ENCODE data around the gene IYD.

- TF ChIP-seq, protein P1, sequence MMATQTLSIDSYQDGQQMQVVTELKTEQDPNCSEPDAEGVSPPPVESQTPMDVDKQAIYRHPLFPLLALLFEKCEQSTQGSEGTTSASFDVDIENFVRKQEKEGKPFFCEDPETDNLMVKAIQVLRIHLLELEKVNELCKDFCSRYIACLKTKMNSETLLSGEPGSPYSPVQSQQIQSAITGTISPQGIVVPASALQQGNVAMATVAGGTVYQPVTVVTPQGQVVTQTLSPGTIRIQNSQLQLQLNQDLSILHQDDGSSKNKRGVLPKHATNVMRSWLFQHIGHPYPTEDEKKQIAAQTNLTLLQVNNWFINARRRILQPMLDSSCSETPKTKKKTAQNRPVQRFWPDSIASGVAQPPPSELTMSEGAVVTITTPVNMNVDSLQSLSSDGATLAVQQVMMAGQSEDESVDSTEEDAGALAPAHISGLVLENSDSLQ (IDR thresholded peaks at IDR 0.05): 0 out of 2 replicates have a peak, but pooled peaks have one; percentile 42
- TF ChIP-seq ELK1 (IDR thresholded peaks at IDR 0.05; ENCODE audit: low read depth, low read length) (no peak), CTCF (IDR thresholded peaks at IDR 0.05 in 2 of 3, conservative IDR thresholded peaks at IDR 0.05 in 1 of 3; ENCODE audit: control insufficient read depth in 2 of 3, extremely low read depth in 1 of 3, insufficient read depth in 1 of 3, low read depth in 3 of 3, low read length in 3 of 3) (peak; percentile 77 to 88 (median 80)), BMI1 (IDR thresholded peaks at IDR 0.05; ENCODE audit: borderline replicate concordance) (no peak), CREM (IDR thresholded peaks at IDR 0.05; ENCODE audit: low read depth) (no peak)
Observed at GRCh38 chr6:150417899-150418826, 49.4 kb downstream of the IYD start.
